Esophagus squamous epithelium (tissue), 5 donors: ENCODE results near the gene CDC27. TPM values are rescaled to one million over a fixed set of nuclear protein-coding genes. Genes with fewer than 3 reads are reported as not detected.

ENCODE experiments used
- DNase-seq: peaks from one replicate; lab custom pipeline; 2025; lab: John Stamatoyannopoulos, UW
- H3K27ac ChIP-seq, 4 donors: fragments of 200-600 bp; sonication (generic); one replicate each; pipeline ENCODE4 v1.5.1; 2016 to 2019; ENCODE audit warnings: mild to moderate bottlenecking in 1 of 4
- H3K27me3 ChIP-seq, 4 donors: fragments of 200-600 bp; sonication (generic); 1 replicate in 3 of 4; 2 replicates in 1 of 4; pipeline versions ENCODE4 v1.5.1 to v1.6.0; 2017 to 2021; ENCODE audit warnings: antibody characterized with exemption in 1 of 4
- H3K36me3 ChIP-seq, 3 donors: fragments of 200-600 bp; sonication (generic); one replicate each; pipeline ENCODE4 v1.5.1; 2016 to 2019
- H3K4me1 ChIP-seq, 3 donors: fragments of 200-600 bp; sonication (generic); one replicate each; pipeline ENCODE4 v1.5.1; 2017 to 2019
- H3K4me3 ChIP-seq, 4 donors: fragments of 200-600 bp; sonication (generic); 1 replicate in 3 of 4; 2 replicates in 1 of 4; pipeline ENCODE4 v1.5.1; 2016 to 2019; ENCODE audit warnings: mild to moderate bottlenecking in 2 of 4, moderate library complexity in 1 of 4
- H3K9me3 ChIP-seq, 3 donors: fragments of 200-600 bp; sonication (generic); one replicate each; pipeline ENCODE4 v1.5.1; 2016 to 2019
- POLR2A ChIP-seq, 4 donors: fragments of 450-650 bp; IDR thresholded peaks; one replicate each; pipeline ENCODE4 v1.6.1; 2017; ENCODE audit warnings: antibody characterized with exemption in 4 of 4, mild to moderate bottlenecking in 4 of 4, moderate library complexity in 3 of 4
- WGBS, 2 donors: methylation state at CpG; one replicate each; pipeline ENCODE4 v1.1.5; 2018; 5-methylcytosine and 5-hydroxymethylcytosine counted together
- intact Hi-C: fragments of 100-400 bp; cut with DNase I; formaldehyde crosslinking; loops from one replicate; pipeline ENCODE4 v1.15.0; 2022
- total RNA-seq, 4 donors: library from RNA; depleted of rRNA; stranded (reverse); fragments of >200 nt; gene quantifications; one replicate each; pipeline ENCODE4 v1.1.0, GENCODE V29; 2016
- TF ChIP-seq, protein P1 (sequence below), 6 experiments: fragments of 450-650 bp in 4 of 6; fragments of 200-600 bp in 2 of 6; sonication (generic) in 2 of 6; IDR thresholded peaks; one replicate each; pipeline ENCODE4 v1.5.1; 2016 to 2019; ENCODE audit warnings: antibody characterized with exemption in 6 of 6, mild to moderate bottlenecking in 4 of 6, moderate library complexity in 4 of 6
- donor health status: DM: yes; HTN: yes; CAD: no.

Gene CDC27
- total RNA-seq, 4 donors from 2014 or later = 26.4 to 45.9 (median 38.3) TPM

DNA sequence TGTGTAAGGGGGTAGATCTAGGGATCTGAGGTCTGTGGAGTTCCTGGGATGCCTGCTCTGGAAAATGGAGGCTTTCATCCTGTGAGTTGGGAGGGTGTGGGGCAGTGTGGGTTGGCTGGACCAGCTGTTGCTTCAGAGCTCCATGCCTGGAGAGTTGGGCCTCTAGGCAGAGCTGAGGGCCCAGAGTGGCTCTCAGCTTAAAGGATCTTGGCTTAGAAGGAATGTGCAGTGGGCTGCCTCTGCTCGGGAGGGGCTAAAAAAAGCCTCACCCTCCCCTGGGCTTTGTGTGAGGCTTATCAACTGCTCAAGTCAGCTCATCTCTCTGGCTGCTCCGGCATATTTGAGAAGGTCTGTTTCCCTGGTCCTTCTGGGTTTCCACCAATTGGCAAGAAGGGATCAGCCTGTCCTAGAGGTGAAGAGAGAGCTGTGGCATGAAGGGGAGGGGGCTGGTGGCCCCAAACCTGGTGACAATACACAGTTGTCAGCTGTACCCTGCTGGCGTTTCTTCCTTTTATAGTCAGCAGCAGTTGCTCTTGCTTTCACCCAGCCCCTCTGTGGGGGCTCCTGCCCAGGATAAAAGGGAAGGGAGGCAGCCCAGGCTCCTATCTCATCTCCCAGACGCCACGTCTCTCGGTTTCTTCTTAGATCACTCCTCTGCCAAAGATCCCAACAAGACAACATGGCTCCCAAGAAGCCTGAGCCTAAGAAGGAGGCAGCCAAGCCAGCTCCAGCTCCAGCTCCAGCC lies 19.8 kb upstream of the CDC27 start, which contains the start of gene MYL4:
Gene MYL4, plus strand, starts transcription at position 605 of the 745 bp plus-strand sequence. Its CDS starts 75 bp downstream, at position 680.
- intact Hi-C loops = no loop called here
- WGBS, 2 donors = 79 to 87% methylated on average over 4 to 5 of the region's 6 CpGs
- Histone ChIP-seq H3K36me3 (no peaks in the 10 kb centered on the region), H3K27ac (no peak within 1 kb of the TSS), H3K9me3 (no peaks in the 10 kb centered on the region), H3K27me3 (no peaks in the 10 kb centered on the region), H3K4me3 (no peak within 1 kb of the TSS), H3K4me1 (peaks cover 0 to 24% (median 7%) of the 10 kb centered on the region in 3 donors)
- DNase-seq = no peak
- TF ChIP-seq, protein P1, sequence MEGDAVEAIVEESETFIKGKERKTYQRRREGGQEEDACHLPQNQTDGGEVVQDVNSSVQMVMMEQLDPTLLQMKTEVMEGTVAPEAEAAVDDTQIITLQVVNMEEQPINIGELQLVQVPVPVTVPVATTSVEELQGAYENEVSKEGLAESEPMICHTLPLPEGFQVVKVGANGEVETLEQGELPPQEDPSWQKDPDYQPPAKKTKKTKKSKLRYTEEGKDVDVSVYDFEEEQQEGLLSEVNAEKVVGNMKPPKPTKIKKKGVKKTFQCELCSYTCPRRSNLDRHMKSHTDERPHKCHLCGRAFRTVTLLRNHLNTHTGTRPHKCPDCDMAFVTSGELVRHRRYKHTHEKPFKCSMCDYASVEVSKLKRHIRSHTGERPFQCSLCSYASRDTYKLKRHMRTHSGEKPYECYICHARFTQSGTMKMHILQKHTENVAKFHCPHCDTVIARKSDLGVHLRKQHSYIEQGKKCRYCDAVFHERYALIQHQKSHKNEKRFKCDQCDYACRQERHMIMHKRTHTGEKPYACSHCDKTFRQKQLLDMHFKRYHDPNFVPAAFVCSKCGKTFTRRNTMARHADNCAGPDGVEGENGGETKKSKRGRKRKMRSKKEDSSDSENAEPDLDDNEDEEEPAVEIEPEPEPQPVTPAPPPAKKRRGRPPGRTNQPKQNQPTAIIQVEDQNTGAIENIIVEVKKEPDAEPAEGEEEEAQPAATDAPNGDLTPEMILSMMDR (IDR thresholded peaks at IDR 0.05) = no peak
- TF ChIP-seq POLR2A (IDR thresholded peaks at IDR 0.05) = no peak

DNA sequence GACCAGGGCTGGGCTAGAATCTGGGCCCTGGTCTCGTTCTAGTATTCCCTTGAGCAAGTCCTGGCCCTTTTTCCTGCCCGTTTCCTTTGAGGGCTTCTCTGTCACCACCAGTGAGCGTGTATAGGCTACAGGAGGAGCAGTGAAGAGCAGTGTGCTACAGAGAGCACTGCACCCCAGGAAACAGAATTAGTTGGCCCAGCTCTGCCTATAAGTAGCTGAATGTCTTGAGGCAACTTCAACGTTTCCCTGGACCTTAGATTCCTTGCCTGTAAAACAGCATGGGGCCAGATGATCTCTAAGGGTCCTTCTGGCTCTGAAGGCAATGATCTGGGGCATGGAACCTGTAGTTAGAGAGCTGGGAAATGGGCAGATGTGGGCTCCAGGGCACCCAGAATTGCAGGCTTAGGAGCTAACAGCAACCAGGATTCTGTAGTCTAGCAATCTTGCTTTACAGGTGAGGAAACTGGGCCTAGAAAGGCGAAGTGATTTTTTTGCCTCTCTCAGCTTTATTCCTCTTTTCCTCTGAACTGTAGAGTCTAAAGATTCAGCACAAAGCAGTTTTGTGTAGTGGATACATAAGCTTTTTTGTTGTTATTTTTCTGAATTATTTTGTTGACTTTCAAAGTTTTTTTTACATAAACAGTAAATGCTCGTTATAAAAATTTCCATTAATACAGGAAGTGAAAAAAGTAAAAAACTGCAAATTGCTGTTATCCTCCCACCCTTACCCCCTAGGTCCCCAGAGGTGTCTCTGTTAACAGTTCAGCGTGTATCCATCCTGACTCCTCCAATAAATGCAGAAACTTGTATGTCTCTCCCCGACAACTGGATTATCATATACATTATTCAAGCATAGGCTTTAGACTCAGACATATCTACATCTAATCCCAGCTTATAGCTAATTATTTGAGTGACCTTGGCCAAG lies 18.3 kb upstream of the CDC27 start:
- no peak for TF ChIP-seq POLR2A (IDR thresholded peaks at IDR 0.05)
- TF ChIP-seq, protein P1 (IDR thresholded peaks at IDR 0.05) = no peak
- no peaks in the 10 kb centered on the region for H3K27me3 ChIP-seq
- no peaks in the 10 kb centered on the region for H3K9me3 ChIP-seq
- WGBS, 2 donors = 84 to 93% methylated on average over 7 to 8 of the region's 8 CpGs
- intact Hi-C loops = no loop called here
- no peak for DNase-seq
- no peaks in the 10 kb centered on the region for H3K36me3 ChIP-seq
- H3K27ac ChIP-seq = peak overlapping the region in 1 of 4 donors; percentile 22
- H3K4me1 ChIP-seq = peaks cover 0 to 29% (median 9%) of the 10 kb centered on the region in 3 donors
- H3K4me3 ChIP-seq = no peak overlapping the region

DNA sequence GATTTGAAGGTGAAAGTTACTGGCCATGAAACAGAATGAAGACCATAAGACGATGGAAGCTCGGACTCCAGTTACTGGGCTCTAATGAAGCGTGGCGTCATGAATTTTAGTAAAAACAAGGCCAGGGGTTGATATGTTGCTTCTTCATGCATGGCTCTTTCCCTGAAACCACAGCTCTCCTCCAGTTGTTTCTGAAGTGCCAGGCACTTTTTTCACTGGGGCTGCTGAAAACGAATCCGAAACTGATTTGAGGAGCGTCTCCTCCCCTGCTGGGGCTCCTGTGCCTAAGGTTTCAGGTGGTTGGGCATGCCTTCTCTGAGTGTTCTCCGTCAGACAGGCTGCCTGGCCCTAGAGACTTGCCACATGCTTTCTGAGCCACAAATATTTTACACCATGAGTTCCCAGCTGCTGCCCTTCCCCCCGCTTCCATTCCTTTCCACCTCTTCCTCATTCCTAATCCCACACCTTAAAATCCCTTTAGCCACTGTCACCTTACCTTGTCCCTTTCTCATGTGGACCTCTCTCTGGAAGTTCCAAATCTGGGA lies 16.4 kb upstream of the CDC27 start:
- intact Hi-C loops = no loop called here
- Histone ChIP-seq H3K4me3 (peak overlapping the region in 3 of 4 donors; percentile 5 to 20 (median 19)), H3K4me1 (peaks cover 0 to 29% (median 9%) of the 10 kb centered on the region in 3 donors), H3K36me3 (no peaks in the 10 kb centered on the region), H3K9me3 (no peaks in the 10 kb centered on the region), H3K27me3 (no peaks in the 10 kb centered on the region), H3K27ac (peak overlapping the region; percentile 40 to 78 (median 70))
- 33 to 44% methylated on average over 9 of the region's 9 CpGs for WGBS, 2 donors
- no peak for DNase-seq
- TF ChIP-seq POLR2A (IDR thresholded peaks at IDR 0.05) = no peak
- TF ChIP-seq, protein P1 (IDR thresholded peaks at IDR 0.05) = no peak

DNA sequence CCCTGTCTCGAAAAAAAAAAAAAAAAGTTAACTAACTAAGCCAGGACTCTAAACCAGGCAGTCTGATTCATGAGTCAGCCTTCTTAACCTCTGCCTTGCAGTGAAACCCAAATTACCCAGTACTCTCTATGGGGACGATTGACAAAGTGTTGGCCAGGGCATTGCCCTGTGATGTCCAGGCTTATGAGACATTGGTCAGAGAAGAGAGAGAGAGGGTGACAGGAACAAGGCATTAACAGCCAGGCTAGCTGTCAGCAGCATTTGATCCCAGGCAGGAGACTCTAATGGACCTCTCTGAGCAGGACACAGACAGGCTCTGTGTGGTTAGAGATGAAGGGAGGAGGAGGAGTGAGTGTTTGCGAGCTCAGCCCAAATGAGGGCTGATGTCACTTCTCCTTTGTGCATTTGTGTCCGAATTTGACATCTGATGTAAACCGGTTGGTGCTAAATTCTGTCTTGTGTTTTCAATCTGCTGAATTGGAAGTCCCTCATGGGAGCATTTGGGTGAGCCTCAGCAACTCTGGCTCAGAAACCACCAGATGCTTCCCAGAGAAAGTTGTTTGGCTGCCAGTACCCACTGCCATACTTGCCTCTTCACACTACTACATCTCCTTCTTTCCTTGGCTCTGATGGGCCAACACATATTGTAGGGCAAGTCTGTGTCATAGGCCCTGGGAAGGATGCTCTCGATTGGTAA lies 15.8 kb upstream of the CDC27 start:
- TF ChIP-seq POLR2A (IDR thresholded peaks at IDR 0.05) = peak in 1 of 4 donors; percentile 17
- TF ChIP-seq, protein P1 (IDR thresholded peaks at IDR 0.05) = no peak
- Histone ChIP-seq H3K4me3 (peak overlapping the region in 2 of 4 donors; percentile 19 to 20), H3K27ac (peak overlapping the region; percentile 40 to 78 (median 70)), H3K36me3 (no peaks in the 10 kb centered on the region), H3K27me3 (no peaks in the 10 kb centered on the region), H3K4me1 (peaks cover 0 to 29% (median 9%) of the 10 kb centered on the region in 3 donors), H3K9me3 (no peaks in the 10 kb centered on the region)
- intact Hi-C loops = no loop called here
- 41 to 55% methylated on average over 6 of the region's 6 CpGs for WGBS, 2 donors
- DNase-seq = no peak
